Caco-2 (cell line): Measurements from ENCODE around the gene GSE1. TPM values are rescaled to one million over a fixed set of nuclear protein-coding genes. Genes with fewer than 3 reads are reported as not detected.

ENCODE experiments used
- BruUV-seq: library from RNA; stranded (reverse); fragments of 400-500 nt; replicated peaks from 2 replicates; lab custom pipeline; 2021; lab: Mats Ljungman, UMichigan
- CTCF ChIA-PET: fragments of 300-600 bp; sonication (Branson Sonifier 250); formaldehyde crosslinking; loops from one replicate; lab custom pipeline; 2022; ENCODE audit warnings: antibody characterized with exemption; lab: Charles Lee
- POLR2A ChIA-PET: fragments of 300-600 bp; sonication (Branson Sonifier 250); formaldehyde crosslinking; loops from one replicate; lab custom pipeline; 2022; ENCODE audit warnings: antibody characterized with exemption; lab: Charles Lee
- DNase-seq, 2 experiments: peaks; one replicate each; pipeline versions ENCODE4 v3.0.0 to v3.0.0-alpha.2; 2020 to 2022
- H3K27me3 ChIP-seq: replicated peaks from 2 replicates; pipeline ENCODE4 v1.6.0; 2011; ENCODE audit warnings: low read length; ENCODE audit not compliant: control insufficient read depth, insufficient read depth
- H3K36me3 ChIP-seq: 2 replicates; pipeline ENCODE4 v1.5.1; 2011; ENCODE audit warnings: low read length; ENCODE audit not compliant: control insufficient read depth, insufficient read depth
- H3K4me1 ChIP-seq: fragments of 250-450 bp; sonication (Bioruptor Pico); 2 replicates; pipeline ENCODE4 v1.5.1; 2020; ENCODE audit warnings: mild to moderate bottlenecking
- H3K4me3 ChIP-seq: 2 replicates; pipeline ENCODE4 v1.5.1; 2011; ENCODE audit warnings: low read depth, mild to moderate bottlenecking, control low read depth, low read length
- H3K9me3 ChIP-seq: fragments of 250-450 bp; sonication (Bioruptor Pico); 2 replicates; pipeline ENCODE4 v1.5.1; 2020; ENCODE audit warnings: mild to moderate bottlenecking, moderate library complexity
- H3K27ac Mint-ChIP-seq: one replicate; pipeline ENCODE4 v1.8.0; 2022; ENCODE audit warnings: mixed read lengths; ENCODE audit not compliant: unreplicated experiment
- H3K27me3 Mint-ChIP-seq: one replicate; pipeline ENCODE4 v1.8.0; 2022; ENCODE audit warnings: mixed read lengths; ENCODE audit not compliant: insufficient read depth, unreplicated experiment
- H3K36me3 Mint-ChIP-seq: one replicate; pipeline ENCODE4 v1.8.0; 2022; ENCODE audit warnings: mild to moderate bottlenecking, mixed read lengths; ENCODE audit not compliant: insufficient read depth, unreplicated experiment
- H3K4me1 Mint-ChIP-seq: one replicate; pipeline ENCODE4 v1.8.0; 2022; ENCODE audit warnings: low read depth, mixed read lengths; ENCODE audit not compliant: unreplicated experiment
- H3K4me3 Mint-ChIP-seq: one replicate; pipeline ENCODE4 v1.8.0; 2022; ENCODE audit warnings: mild to moderate bottlenecking, moderate library complexity, mixed read lengths; ENCODE audit not compliant: unreplicated experiment
- H3K9me3 Mint-ChIP-seq: one replicate; pipeline ENCODE4 v1.8.0; 2022; ENCODE audit warnings: mixed read lengths; ENCODE audit not compliant: unreplicated experiment
- intact Hi-C: fragments of 100-400 bp; cut with micrococcal nuclease; formaldehyde crosslinking; loops from one replicate; pipeline ENCODE4 v1.10.0; 2022; ENCODE audit not compliant: unreplicated experiment
- total RNA-seq: library from RNA; stranded (reverse); gene quantifications from 2 replicates; pipeline ENCODE4 v1.2.3, GENCODE V29; 2022
- TF ChIP-seq, protein P1 (sequence below), 2 experiments: fragments of 200-600 bp in 1 of 2; IDR thresholded peaks; 1 replicate in 1 of 2; 2 replicates in 1 of 2; pipeline versions ENCODE4 v1.5.1 to v1.8.0; 2011 to 2022; ENCODE audit warnings: antibody characterized with exemption in 1 of 2, control low read depth in 1 of 2, inconsistent platforms in 1 of 2, low read depth in 1 of 2, low read length in 1 of 2, mild to moderate bottlenecking in 1 of 2, moderate library complexity in 1 of 2; ENCODE audit not compliant: insufficient read depth in 1 of 2, severe bottlenecking in 1 of 2, unreplicated experiment in 1 of 2

Gene GSE1
- total RNA-seq, 1 experiment from 2014 or later = 142 TPM

DNA sequence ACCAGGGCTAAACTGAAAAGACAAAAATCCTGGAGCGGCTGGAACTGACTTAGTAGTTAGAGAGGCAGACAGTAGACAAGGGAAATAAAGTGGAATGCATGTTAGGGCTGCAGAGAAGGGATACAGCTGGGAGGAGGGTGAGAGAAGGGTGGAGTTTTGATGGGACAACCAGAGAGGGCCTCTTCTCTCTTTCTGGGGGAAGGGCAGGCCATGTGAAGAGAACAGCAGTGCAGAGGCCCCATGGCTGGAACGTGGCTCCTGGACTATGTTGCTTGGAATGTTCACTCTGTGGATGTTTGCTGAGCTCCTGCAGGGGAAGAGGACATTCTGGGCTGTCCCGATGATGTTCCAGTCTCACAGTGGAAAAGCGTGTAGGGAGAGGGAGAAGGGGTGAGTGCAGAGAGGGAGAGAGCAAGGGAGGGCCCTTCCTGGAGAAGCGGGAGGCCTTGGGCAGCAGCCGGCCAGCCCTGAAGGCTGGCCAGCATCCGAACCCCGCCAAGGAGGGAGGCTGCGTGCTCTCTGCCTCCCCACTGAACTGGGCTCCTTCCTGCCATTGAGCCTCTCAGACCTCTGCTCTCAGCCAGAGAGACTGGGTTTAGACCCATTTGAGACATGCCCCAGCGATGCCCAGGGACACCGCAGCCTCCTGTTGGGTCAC lies 33.1 kb upstream of the GSE1 start:
- Mint-ChIP-seq H3K27me3 (no peaks in the 10 kb centered on the region), H3K4me1 (peaks cover 14% of the 10 kb centered on the region), H3K27ac (no peak overlapping the region), H3K36me3 (no peaks in the 10 kb centered on the region), H3K9me3 (no peaks in the 10 kb centered on the region), H3K4me3 (no peak overlapping the region)
- H3K4me1 ChIP-seq = peaks cover 10% of the 10 kb centered on the region
- no peaks in the 10 kb centered on the region for H3K9me3 ChIP-seq
- DNase-seq = no peak
- H3K4me3 ChIP-seq = no peak overlapping the region
- TF ChIP-seq, protein P1, sequence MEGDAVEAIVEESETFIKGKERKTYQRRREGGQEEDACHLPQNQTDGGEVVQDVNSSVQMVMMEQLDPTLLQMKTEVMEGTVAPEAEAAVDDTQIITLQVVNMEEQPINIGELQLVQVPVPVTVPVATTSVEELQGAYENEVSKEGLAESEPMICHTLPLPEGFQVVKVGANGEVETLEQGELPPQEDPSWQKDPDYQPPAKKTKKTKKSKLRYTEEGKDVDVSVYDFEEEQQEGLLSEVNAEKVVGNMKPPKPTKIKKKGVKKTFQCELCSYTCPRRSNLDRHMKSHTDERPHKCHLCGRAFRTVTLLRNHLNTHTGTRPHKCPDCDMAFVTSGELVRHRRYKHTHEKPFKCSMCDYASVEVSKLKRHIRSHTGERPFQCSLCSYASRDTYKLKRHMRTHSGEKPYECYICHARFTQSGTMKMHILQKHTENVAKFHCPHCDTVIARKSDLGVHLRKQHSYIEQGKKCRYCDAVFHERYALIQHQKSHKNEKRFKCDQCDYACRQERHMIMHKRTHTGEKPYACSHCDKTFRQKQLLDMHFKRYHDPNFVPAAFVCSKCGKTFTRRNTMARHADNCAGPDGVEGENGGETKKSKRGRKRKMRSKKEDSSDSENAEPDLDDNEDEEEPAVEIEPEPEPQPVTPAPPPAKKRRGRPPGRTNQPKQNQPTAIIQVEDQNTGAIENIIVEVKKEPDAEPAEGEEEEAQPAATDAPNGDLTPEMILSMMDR (IDR thresholded peaks at IDR 0.05; ENCODE audit: insufficient read depth in 1 of 2, low read depth in 1 of 2, low read length in 1 of 2, severe bottlenecking in 1 of 2, unreplicated experiment in 1 of 2) = no peak
- intact Hi-C loops = no loop called here
- ChIA-PET POLR2A (no interaction called here), CTCF (interaction anchor here (0.6 kb wide), 1 partner anchor 30 kb away, joined by 3 read pairs; no protein-coding TSS in a partner anchor)
- BruUV-seq = no TSS peak
- no peaks in the 10 kb centered on the region for H3K36me3 ChIP-seq
- no peaks in the 10 kb centered on the region for H3K27me3 ChIP-seq

DNA sequence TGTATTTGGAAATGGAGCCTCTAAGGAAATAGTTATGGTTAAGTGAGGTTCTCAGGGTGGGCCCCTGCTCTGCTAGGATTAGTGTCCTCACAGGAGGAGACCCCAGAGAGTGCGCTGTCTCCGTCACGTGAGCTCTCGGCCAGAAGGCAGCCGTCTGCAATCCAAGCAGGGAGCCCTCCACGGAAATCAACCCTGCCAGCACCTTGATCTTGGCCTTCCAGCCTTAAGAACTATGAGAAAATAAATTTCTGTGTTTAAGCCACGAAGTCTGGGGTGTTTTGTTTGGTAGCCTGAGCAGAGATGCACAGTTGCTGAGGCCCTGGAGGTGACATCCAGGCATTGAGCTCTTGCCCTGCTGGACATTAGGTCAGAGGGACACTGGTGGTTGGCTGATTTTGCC lies 32.4 kb upstream of the GSE1 start:
- no peak for DNase-seq
- CTCF ChIA-PET = interaction anchor here (0.6 kb wide), 1 partner anchor 29 kb away, joined by 3 read pairs; no protein-coding TSS in a partner anchor
- intact Hi-C loops = no loop called here
- Histone ChIP-seq H3K4me3 (no peak overlapping the region), H3K9me3 (no peaks in the 10 kb centered on the region), H3K27me3 (no peaks in the 10 kb centered on the region), H3K4me1 (peaks cover 10% of the 10 kb centered on the region), H3K36me3 (no peaks in the 10 kb centered on the region)
- Mint-ChIP-seq H3K4me3 (no peak overlapping the region), H3K9me3 (no peaks in the 10 kb centered on the region), H3K27ac (no peak overlapping the region), H3K4me1 (peaks cover 14% of the 10 kb centered on the region), H3K36me3 (no peaks in the 10 kb centered on the region), H3K27me3 (no peaks in the 10 kb centered on the region)
- BruUV-seq = no TSS peak
- POLR2A ChIA-PET = no interaction called here
- TF ChIP-seq, protein P1 (IDR thresholded peaks at IDR 0.05; ENCODE audit: insufficient read depth in 1 of 2, low read depth in 1 of 2, low read length in 1 of 2, severe bottlenecking in 1 of 2, unreplicated experiment in 1 of 2) = no peak

DNA sequence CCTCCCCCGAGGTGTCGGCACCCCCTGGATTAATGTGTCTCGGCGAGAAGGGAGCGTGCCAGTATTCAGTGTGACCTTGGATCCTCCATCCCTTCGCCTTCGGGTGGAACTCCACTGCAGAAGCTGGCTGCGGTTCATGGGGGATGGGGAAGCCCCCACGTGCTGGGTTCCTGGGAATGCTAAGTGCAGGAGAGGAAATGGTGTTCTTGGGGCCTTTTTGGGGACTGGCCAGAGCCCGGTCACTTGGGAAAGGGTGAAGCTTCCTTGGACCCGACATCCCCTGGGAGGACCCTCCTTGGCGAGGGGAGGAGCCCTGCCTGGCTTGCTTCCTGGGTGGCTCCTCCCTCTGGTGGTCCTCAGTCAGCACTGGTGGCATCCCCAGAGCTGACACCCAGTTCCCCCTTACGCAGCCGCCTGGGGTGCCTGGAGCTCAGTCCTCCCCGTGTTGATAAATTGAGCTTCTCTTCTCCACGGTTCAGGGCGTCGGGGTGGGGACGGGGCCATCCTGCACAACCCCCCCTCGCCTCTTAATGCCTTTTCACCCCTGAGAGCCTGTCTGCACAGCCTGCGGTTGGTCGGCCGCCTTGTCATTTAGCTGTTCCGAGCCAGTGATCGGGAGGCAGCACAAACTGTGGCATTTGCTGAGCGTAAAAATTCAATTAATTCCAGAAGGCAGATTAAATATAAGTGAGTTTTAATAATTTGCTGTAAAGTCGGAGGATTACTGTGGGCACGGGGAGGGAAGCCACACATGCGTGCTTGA lies 30.7 kb upstream of the GSE1 start:
- Histone ChIP-seq H3K36me3 (no peaks in the 10 kb centered on the region), H3K9me3 (no peaks in the 10 kb centered on the region), H3K4me3 (no peak overlapping the region), H3K4me1 (peaks cover 10% of the 10 kb centered on the region), H3K27me3 (no peaks in the 10 kb centered on the region)
- intact Hi-C loops = no loop called here
- TF ChIP-seq, protein P1 (IDR thresholded peaks at IDR 0.05; ENCODE audit: insufficient read depth in 1 of 2, low read depth in 1 of 2, low read length in 1 of 2, severe bottlenecking in 1 of 2, unreplicated experiment in 1 of 2) = no peak
- H3K27ac Mint-ChIP-seq = peak overlapping the region; percentile 15
- no peaks in the 10 kb centered on the region for H3K27me3 Mint-ChIP-seq
- BruUV-seq = no TSS peak
- no peak overlapping the region for H3K4me3 Mint-ChIP-seq
- no peaks in the 10 kb centered on the region for H3K36me3 Mint-ChIP-seq
- ChIA-PET CTCF (no interaction called here), POLR2A (no interaction called here)
- H3K4me1 Mint-ChIP-seq = peaks cover 14% of the 10 kb centered on the region
- no peak for DNase-seq
- no peaks in the 10 kb centered on the region for H3K9me3 Mint-ChIP-seq
